HUES48 (cell line): ENCODE measurements around the gene CEACAM3.

Experiments used
- H3K27ac ChIP-seq: one replicate; pipeline ENCODE4 v1.7.0; 2013; ENCODE audit warnings: low read depth, low read length, inconsistent platforms
- H3K27me3 ChIP-seq: 2 replicates; pipeline ENCODE4 v1.6.1; 2013; ENCODE audit warnings: mild to moderate bottlenecking, low read length; ENCODE audit not compliant: control insufficient read depth, insufficient read depth
- H3K36me3 ChIP-seq: 2 replicates; pipeline ENCODE4 v1.6.1; 2013; ENCODE audit warnings: low read length; ENCODE audit not compliant: control insufficient read depth, insufficient read depth
- H3K4me1 ChIP-seq: 2 replicates; pipeline ENCODE4 v1.6.1; 2013; ENCODE audit warnings: mild to moderate bottlenecking, low read length; ENCODE audit not compliant: control insufficient read depth, insufficient read depth
- H3K4me3 ChIP-seq: 2 replicates; pipeline ENCODE4 v1.5.1; 2013; ENCODE audit warnings: mild to moderate bottlenecking, low read depth, low read length
- H3K9ac ChIP-seq: 2 replicates; pipeline ENCODE4 v1.6.1; 2013; ENCODE audit warnings: mild to moderate bottlenecking, low read depth, low read length, moderate library complexity
- H3K9me3 ChIP-seq: 2 replicates; pipeline ENCODE4 v1.6.1; 2013; ENCODE audit warnings: low read length; ENCODE audit not compliant: control insufficient read depth, insufficient read depth

Gene CEACAM3

DNA sequence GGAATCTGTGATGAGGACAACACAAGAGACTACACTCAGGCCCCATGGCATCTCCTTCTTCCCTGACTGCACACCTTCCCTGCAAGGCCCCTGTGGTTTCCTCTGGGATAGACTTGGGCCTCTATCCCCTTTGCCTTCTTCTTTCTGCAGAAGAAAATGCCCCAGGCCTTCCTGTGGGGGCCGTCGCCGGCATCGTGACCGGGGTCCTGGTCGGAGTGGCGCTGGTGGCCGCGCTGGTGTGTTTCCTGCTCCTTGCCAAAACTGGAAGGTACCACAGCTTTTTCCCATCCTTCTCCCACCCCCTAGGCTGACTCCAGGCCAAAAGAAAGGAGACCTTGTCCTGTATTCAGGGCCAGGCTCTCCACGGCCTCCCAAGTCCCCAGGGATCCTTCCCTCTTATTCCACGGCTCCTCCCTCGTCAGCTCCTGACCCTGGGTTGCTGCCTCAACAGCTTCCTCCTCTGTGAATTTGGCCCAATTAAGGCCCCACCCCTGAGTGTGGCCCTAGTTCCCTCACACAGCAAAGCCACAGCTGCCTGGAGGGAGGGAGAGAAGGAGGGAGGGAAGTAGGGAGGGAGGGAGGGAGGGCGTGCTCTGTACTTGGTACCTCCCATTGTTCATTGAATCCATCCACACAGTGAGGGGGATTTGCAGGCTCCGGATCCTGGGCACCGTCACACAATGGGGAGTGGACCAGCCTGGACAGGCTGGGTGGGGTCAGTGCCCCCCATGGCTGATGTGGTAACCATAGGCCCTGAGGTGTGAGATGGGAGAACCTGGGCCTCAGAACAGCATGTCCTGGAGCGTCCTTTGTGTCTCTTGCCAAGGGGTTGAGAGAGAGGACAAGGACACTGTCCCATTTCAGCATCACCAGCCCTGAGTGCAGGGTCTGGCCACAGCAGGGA lies 12.5 kb downstream of the CEACAM3 start:
- Histone ChIP-seq H3K27ac (no peak overlapping the region), H3K9me3 (no peaks in the 10 kb centered on the region), H3K4me3 (no peak overlapping the region), H3K4me1 (no peaks in the 10 kb centered on the region), H3K27me3 (no peaks in the 10 kb centered on the region), H3K9ac (no peak overlapping the region), H3K36me3 (no peaks in the 10 kb centered on the region)

DNA sequence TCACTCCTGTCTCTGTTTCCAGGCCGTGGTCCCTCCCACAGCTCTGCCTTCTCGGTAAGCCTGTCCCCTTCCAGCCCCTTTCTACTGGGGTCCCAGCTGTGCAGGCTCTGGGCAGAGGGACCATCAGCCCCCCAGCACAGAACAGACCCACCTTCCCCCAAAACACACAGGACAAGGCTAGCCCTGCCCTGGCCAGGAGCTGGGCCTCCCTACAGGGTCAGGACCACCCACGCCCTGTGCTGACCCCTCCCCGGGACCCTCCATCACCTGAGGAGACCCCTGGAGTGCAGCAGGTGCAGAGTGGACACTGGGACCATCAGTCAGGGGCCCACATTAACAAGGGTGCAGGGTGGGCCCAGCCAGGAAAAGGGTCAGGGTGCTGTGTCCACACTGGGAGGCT lies 13.9 kb downstream of the CEACAM3 start:
- H3K4me3 ChIP-seq: no peak overlapping the region
- H3K27ac ChIP-seq: no peak overlapping the region
- H3K27me3 ChIP-seq: no peaks in the 10 kb centered on the region
- H3K9me3 ChIP-seq: no peaks in the 10 kb centered on the region
- H3K36me3 ChIP-seq: no peaks in the 10 kb centered on the region
- no peaks in the 10 kb centered on the region for H3K4me1 ChIP-seq
- H3K9ac ChIP-seq: no peak overlapping the region

DNA sequence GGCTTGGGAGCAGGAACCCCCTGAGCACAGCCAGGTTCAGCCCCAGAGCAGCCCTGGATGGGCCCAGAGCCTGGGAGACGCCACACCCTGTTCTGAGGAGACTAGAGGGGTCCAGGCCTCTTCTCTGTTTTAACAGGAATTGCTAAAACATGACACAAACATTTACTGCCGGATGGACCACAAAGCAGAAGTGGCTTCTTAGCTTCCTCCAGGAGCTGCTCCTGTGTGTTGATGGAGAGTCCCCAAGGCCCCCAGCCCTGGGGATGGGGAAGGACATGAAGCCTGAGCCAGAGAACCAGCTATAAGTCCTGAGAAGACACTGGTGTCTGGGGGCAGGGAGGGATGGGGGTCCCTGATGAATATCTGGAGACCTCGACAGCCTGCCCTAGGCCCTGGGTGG lies 14.6 kb downstream of the CEACAM3 start:
- no peaks in the 10 kb centered on the region for H3K9me3 ChIP-seq
- H3K4me1 ChIP-seq: no peaks in the 10 kb centered on the region
- no peak overlapping the region for H3K27ac ChIP-seq
- H3K9ac ChIP-seq: no peak overlapping the region
- H3K36me3 ChIP-seq: no peaks in the 10 kb centered on the region
- no peak overlapping the region for H3K4me3 ChIP-seq
- H3K27me3 ChIP-seq: 0 out of 2 replicates have a peak, but pooled peaks cover 2% of the 10 kb centered on the region

DNA sequence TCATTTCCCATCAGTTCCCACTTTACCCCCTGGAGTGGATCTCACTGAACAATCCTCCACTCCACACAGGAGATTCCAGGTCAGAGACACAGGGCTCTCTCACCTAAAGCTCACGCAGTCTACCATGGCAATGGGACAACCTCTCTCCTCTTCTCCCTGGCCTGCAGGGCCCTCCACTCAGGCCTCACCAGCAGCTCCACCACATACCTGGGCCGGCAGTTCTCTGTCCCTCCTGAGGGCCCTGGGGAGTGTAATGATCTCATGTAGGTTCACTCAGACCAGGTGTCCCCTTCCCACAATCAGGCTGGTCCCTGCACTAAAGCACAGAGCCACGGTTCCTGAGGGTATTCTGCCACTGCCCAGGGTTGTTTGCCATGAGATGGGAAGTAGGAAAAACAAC lies 15.6 kb downstream of the CEACAM3 start:
- no peaks in the 10 kb centered on the region for H3K36me3 ChIP-seq
- H3K27ac ChIP-seq: no peak overlapping the region
- no peak overlapping the region for H3K4me3 ChIP-seq
- H3K9ac ChIP-seq: no peak overlapping the region
- 0 out of 2 replicates have a peak, but pooled peaks cover 2% of the 10 kb centered on the region for H3K27me3 ChIP-seq
- no peaks in the 10 kb centered on the region for H3K9me3 ChIP-seq
- H3K4me1 ChIP-seq: no peaks in the 10 kb centered on the region

DNA sequence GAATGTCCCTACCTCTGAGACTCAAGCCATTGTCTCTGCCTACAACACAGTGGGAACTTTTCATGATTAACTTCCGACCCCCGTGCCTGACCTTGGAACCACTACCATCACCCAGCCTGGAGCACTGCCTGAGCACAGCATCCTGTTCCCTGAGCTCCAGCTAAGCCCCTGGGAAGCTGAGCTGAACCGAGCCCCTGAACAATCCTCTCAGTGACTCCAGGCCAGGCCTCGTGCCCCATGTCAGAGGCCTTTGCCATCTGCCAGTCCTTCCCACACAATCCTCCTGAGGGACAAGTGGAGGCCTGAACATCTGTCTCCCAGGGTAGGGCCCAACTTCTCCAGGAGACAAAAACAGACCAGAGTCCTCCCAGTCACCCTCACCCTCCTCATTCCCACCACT lies 17.5 kb downstream of the CEACAM3 start:
- H3K27ac ChIP-seq: no peak overlapping the region
- H3K4me1 ChIP-seq: no peaks in the 10 kb centered on the region
- no peak overlapping the region for H3K9ac ChIP-seq
- no peaks in the 10 kb centered on the region for H3K9me3 ChIP-seq
- no peaks in the 10 kb centered on the region for H3K36me3 ChIP-seq
- no peak overlapping the region for H3K4me3 ChIP-seq
- H3K27me3 ChIP-seq: 0 out of 2 replicates have a peak, but pooled peaks cover 2% of the 10 kb centered on the region

DNA sequence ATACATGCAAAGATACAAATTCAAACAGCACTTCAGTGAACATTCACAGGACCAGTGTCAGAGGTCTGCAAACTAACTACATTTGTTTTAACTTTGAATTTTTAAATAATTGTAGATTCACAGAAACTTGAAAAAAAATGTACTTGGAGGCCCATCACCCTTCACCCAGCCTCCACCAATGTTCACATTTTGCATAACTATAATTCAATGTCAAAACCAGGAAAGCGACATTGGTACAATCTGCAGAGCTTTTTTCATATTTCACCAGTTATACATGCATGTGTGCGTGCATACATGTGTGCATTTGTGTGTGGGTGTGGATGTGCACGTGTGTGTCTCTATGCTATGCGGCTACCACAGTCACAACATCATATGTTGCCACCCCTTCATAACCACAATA lies 18.9 kb downstream of the CEACAM3 start:
- Histone ChIP-seq H3K36me3 (no peaks in the 10 kb centered on the region), H3K27ac (no peak overlapping the region), H3K9ac (no peak overlapping the region), H3K27me3 (0 out of 2 replicates have a peak, but pooled peaks cover 2% of the 10 kb centered on the region), H3K4me3 (no peak overlapping the region), H3K4me1 (no peaks in the 10 kb centered on the region), H3K9me3 (no peaks in the 10 kb centered on the region)

DNA sequence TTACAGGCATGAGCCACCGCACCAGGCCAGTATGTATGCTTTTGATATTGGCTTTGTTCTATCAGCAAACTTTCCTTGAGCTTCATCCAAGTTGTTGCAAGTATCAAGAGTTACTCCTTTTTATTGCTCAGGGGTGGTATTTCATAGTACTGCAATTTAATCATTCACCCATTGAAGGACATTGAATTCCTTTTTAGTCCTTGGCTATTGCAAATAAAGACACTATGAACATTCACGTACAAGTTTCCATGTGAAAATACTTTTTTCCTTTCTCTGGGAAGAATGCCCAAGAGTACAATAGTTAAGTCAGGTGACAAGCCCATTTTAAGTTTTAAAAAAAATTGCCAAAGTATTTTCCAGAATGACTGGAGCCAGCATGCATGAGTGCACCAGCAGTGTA lies 20.4 kb downstream of the CEACAM3 start:
- H3K9ac ChIP-seq: no peak overlapping the region
- no peaks in the 10 kb centered on the region for H3K9me3 ChIP-seq
- no peaks in the 10 kb centered on the region for H3K36me3 ChIP-seq
- no peak overlapping the region for H3K4me3 ChIP-seq
- H3K4me1 ChIP-seq: no peaks in the 10 kb centered on the region
- H3K27ac ChIP-seq: no peak overlapping the region
- H3K27me3 ChIP-seq: 0 out of 2 replicates have a peak, but pooled peaks cover 2% of the 10 kb centered on the region

DNA sequence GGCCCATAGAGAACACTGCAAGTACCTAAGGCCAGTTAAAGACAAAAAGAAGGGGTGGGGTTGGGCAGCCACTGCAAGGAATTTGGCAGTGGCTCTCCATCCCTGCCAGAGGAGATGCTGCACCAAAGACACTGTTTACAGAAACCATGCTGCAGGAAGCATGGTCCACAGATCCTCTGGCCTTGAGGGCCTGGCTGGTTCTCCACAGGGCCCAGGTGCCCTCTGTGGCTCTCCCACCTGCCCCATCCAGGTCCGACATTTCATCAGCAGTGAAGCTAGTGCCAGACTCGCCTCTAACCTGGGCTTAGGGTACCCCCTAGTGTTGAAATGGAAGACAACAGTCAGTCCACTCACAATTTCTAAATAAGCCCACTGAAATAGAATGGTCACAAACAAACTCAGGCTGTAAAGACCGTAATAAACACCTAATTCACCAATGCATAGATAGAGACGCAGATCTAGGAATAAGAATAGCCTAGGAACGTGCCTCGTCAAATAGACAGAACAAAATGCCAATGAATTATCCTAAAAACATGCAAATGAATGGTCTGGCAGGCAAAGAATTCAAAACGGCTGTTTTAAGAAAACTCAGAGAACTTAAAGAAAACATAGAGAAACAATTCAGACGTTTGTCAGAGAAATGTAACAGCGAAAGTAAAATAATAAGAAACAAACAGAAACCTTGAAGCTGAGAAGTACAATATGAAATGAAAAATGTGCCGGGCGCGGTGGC lies 24.8 kb downstream of the CEACAM3 start:
- no peaks in the 10 kb centered on the region for H3K9me3 ChIP-seq
- no peak overlapping the region for H3K27ac ChIP-seq
- H3K27me3 ChIP-seq: no peaks in the 10 kb centered on the region
- no peaks in the 10 kb centered on the region for H3K36me3 ChIP-seq
- H3K4me3 ChIP-seq: no peak overlapping the region
- no peak overlapping the region for H3K9ac ChIP-seq
- no peaks in the 10 kb centered on the region for H3K4me1 ChIP-seq

DNA sequence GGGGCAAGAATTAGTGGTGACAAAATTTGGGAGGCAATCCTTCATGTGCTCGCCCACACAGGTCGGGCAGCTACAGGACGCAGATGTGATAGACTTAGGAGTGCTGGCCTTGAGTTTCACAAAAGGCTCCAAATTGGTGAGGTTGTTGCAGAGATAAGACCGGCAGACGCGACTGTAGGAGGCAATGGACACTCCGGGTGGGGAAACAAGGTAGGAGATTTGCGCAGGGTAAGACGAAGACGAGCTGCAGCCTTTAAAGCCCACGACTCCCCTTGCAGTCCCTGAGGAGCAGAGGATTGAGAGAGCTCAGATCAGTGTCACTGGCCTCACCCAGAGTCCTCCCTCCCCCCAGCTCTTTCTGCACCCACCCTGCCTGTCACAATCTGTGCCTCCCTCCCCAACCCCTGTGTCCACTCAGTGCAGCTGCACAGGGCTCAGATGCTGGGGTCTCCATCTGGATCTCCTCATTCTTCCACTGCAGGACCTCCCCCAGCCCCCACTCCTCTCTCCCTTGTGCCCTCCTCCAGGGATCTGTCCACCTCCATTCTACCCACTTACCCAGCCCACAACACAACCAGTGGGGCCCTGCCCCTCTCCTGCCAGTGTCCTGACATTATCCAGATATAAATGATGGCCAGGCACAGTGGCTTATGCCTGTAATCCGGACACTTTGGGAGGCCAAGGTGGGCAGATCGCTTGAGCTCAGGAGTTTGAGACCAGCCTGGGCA lies 41.8 kb downstream of the CEACAM3 start:
- H3K36me3 ChIP-seq: no peaks in the 10 kb centered on the region
- H3K4me1 ChIP-seq: no peaks in the 10 kb centered on the region
- H3K27me3 ChIP-seq: no peaks in the 10 kb centered on the region; the same call in 1 of the 2 replicates
- no peak overlapping the region for H3K9ac ChIP-seq
- no peaks in the 10 kb centered on the region for H3K9me3 ChIP-seq
- no peak overlapping the region for H3K4me3 ChIP-seq
- H3K27ac ChIP-seq: no peak overlapping the region

DNA sequence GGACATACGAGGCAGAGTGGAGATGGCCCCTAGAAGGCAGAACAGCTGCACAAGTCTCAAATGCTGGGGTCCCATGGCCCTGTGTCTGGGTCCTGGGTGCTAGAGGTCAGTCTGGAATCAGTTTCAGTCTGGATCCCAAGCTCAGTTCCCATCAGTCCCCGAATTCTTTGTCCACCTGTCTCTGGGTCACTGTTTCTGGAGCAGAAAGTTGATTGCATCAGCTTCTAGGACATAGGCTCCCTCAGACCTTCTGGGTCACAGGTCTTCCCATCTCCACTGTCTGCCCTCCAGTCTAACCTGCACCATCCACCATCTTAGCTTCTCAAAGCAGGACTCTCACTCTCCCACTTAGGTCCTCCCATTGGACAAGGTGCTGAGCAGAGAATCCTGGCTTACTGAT lies 42.8 kb downstream of the CEACAM3 start:
- Histone ChIP-seq H3K27me3 (no peaks in the 10 kb centered on the region; the same call in 1 of the 2 replicates), H3K9ac (no peak overlapping the region), H3K36me3 (no peaks in the 10 kb centered on the region), H3K4me3 (no peak overlapping the region), H3K4me1 (no peaks in the 10 kb centered on the region), H3K27ac (no peak overlapping the region), H3K9me3 (no peaks in the 10 kb centered on the region)
